HG03469 (cell line): ENCODE data around the gene NOX3.
"Not testable (repeated sequence)": the region's sequence is repeated elsewhere in the genome, so short reads cannot be mapped to it uniquely, and the experiment has no call there.

ENCODE experiments used
- ATAC-seq: cut with Tn5 transposase; IDR thresholded peaks from one replicate; pipeline ENCODE4 v1.9.1; 2021; ENCODE audit warnings: mild to moderate bottlenecking, moderate library complexity, moderate number of reproducible peaks; ENCODE audit not compliant: unreplicated experiment

NOX3 gene

GRCh38 chr6:155470979-155471616 lies 15.5 kb upstream of the NOX3 start:
- ATAC-seq = not testable (repeated sequence)

- not testable (repeated sequence) for ATAC-seq
Measured at GRCh38 chr6:155468543-155468942, 12.9 kb upstream of the NOX3 start.

GRCh38 chr6:155466539-155466938 lies 10.9 kb upstream of the NOX3 start:
- ATAC-seq = no peak

- ATAC-seq = no peak
Measured at GRCh38 chr6:155461556-155461955, 5.9 kb upstream of the NOX3 start.

- ATAC-seq = no peak
Measured at GRCh38 chr6:155454471-155454870, 1.2 kb downstream of the NOX3 start.

- ATAC-seq = no peak
Measured at GRCh38 chr6:155454008-155454407, 1.6 kb downstream of the NOX3 start.

- ATAC-seq = no peak
Measured at GRCh38 chr6:155452576-155452975, 3.1 kb downstream of the NOX3 start.

- not testable (repeated sequence) for ATAC-seq
Measured at GRCh38 chr6:155451530-155451929, 4.1 kb downstream of the NOX3 start.

GRCh38 chr6:155450240-155450581 lies 5.4 kb downstream of the NOX3 start:
- no peak for ATAC-seq

- ATAC-seq = no peak
Measured at GRCh38 chr6:155449450-155450239, 6.0 kb downstream of the NOX3 start.

GRCh38 chr6:155448668-155449449 lies 6.8 kb downstream of the NOX3 start:
- ATAC-seq = no peak

GRCh38 chr6:155447949-155448348 lies 7.7 kb downstream of the NOX3 start:
- no peak for ATAC-seq

- no peak for ATAC-seq
Measured at GRCh38 chr6:155444952-155445903, 10.4 kb downstream of the NOX3 start.

- no peak for ATAC-seq
Measured at GRCh38 chr6:155444120-155444917, 11.3 kb downstream of the NOX3 start.

GRCh38 chr6:155443168-155443567 lies 12.5 kb downstream of the NOX3 start:
- ATAC-seq = no peak

GRCh38 chr6:155442562-155442961 lies 13.1 kb downstream of the NOX3 start:
- no peak for ATAC-seq

- ATAC-seq = no peak
Measured at GRCh38 chr6:155441112-155441465, 14.6 kb downstream of the NOX3 start.

- ATAC-seq = no peak
Measured at GRCh38 chr6:155440398-155441111, 15.1 kb downstream of the NOX3 start.

- ATAC-seq = no peak
Measured at GRCh38 chr6:155439376-155439775, 16.3 kb downstream of the NOX3 start.
